GDM1 (cell line): Measurements from ENCODE around the gene MICAL3.

Source experiments
- DNase-seq: peaks from one replicate; lab custom pipeline; 2025; lab: John Stamatoyannopoulos, UW

Gene MICAL3

DNA sequence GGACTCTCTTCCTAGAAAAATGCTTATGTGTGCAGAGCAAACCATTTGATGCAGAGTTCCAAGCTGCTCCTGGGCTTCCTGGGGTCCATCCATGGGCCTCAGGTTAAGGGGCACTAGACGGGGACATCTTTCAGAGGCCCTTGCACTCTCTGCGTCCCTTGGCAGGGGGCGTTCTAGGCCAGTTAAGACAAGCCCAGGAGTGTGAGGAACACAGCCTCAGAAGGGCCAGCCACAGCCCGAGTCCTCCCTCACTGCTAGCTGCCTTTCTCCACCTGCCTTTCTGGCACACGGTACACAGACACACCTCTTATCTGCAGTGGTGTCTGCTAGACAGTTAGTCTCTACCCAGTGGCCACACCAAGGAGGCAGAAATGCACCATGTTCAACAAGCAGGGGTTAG, 232.1 kb downstream of the MICAL3 start:
- DNase-seq = no peak

GRCh38 chr22:17791196-17791595, 233.2 kb downstream of the MICAL3 start:
- no peak for DNase-seq

DNA sequence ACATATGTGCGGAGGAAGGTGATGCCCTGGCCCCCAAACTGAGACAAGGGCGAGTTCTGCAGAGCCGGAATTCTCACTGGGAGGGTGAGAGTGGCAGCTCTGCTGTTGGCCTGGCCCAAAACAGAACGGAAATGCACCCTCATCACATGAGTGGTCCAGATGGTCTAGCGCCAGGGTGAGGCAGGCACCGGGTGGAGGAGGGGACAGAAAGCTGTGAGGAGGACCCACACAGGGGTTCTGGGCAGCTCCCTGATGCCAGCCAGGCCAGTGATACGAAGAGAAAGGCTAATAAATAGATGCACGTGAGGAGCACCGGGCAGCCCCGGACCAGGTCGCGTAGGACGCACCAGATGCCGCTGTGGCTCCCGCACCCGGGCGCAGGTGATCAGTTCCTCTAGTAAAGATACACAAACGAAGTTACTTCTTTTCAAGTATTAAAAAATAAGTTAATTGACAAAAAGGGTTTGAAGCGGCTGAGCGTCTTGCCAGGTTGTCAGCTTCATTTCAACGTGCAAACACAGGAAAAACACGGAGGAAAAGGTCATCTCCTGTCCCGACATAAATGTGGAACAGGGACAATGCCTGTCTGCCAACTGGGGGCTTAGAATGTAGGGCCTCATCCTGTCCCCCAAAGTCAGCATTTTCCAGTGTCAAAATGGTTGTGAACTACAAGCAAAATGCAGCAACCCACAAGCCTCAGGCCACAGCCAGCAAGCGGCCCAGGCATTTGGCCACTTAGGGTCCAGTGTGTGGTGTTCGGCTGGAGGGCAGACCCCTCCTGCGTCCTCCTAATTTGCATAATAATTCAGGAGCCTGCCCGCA, 234.8 kb downstream of the MICAL3 start:
- no peak for DNase-seq

DNA sequence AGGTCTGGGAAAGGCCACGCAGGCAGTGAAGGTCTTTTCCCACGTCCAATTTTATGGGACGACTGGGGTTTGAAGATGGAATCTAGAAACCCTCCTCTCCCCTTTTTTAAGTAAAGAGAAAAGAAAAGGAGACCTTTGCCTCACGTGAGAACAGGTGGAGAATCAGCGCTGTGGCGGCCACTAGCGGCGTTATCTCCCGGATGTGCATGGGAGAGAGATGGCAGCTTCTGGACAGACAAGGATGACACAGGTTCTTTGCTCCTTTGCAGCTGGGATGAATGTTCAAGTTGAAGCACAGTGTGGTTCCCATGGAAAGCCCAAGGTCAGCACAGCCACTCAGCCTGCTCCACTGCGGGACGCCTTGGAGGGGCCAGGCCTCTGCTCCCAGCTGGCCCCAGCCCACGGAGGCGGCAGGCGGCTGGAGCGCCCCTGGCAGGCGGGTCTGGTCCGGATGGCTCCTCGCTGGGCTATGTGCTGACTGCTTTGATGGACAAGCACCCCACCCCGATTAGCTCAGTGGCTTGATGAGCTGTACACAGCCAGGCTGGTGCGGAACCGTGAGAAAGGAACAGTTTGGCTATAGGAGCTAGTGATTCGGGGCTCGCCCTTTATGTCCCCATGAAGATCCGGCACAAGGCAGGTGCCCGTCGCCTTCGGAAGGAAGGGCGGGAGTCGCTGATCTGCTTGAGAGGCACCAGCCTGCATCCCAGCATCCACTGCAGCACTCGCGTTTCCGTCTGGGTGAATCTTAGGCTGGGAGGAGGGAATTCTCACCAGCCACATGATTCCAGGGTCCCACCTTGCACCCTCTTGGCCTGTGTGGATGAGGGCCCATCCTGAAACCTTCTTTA, 235.6 kb downstream of the MICAL3 start:
- no peak for DNase-seq

GRCh38 chr22:17787716-17788330, 236.5 kb downstream of the MICAL3 start:
- DNase-seq = no peak

GRCh38 chr22:17787241-17787640, 237.1 kb downstream of the MICAL3 start:
- no peak for DNase-seq

DNA sequence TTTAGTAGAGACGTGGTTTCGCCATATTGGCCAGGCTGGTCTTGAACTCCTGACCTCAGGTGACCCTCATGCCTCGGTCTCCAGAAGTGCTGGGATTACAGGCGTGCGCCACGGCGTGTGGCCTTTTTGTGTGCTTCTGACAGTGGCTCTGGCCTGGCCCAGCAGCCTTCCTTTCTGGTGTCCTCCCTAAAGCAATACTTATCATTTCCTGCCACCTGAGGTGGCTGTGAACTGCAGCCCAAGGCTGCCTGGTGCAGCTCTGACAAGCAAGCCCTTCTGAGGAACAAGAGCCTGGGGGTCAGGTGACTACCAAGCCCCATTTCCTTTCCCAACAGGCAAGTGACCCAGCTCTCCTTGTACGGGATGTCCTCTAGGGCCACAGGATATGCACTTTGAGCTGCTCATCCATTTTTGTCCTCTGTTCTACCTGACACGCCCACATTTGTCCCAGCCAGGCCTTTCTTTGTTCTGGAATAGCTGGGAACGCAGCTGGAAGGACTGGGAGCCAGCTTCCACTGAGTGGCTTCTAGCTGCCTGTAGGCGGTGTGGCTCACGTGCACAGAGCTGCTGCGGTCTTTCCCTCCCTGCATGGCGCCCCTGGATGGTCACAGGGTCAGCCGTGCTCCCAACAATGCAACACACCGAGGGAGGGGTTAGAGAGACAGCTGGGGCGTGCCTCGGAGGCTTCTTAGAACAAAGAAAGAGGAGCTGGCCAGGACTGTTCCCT, 237.8 kb downstream of the MICAL3 start:
- DNase-seq = no peak

DNA sequence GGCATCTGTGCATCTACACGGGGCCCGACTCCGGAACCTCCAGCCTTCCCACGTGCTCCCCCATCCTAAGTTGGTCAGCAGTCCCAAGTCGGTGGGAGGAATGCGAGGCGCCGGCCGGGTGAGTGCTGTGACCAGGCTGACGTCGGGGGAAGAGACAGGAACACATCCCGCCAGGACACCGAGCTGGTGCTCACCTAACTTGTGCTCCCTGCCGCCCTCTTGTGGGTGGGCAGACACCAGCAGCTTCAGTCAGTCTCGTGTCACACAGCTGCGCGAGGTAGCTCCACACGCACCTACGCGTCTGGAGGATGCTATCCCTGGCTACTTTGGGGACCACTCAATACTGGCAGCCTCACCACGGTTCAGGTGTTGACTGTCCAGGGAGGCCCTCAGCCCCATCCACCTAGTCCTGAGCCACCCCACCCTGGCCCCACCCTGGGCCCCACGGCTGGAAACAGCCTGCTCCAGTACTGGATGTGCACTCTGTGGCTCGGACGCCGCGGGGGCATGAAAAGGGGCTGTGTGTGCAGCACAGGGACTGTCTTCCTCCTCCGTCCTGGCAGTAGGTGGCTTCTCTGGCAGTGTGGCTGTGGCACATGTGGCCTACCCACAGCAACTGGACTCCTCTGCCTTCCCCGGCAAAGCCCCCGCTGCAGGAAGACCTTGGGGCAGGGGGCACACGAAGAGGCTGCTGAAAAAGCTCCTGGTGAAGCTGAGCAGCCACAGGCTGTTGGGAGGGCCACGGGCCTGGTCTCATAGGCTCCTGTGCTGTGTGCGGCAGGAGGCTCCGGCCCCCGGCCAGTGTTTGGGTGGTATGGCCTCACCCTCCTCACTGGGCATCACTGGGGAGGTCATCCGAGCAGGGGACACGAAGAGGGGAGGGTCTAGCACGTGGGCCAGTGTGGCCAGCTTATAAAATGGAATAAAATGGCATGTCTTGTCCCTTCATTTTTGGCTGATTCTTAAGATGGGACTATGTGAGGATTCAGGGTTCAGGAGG, 238.9 kb downstream of the MICAL3 start:
- peak; percentile 39 for DNase-seq

GRCh38 chr22:17784776-17785175, 239.6 kb downstream of the MICAL3 start:
- no peak for DNase-seq

GRCh38 chr22:17783773-17784480, 240.4 kb downstream of the MICAL3 start:
- DNase-seq = no peak

- DNase-seq = no peak
Observed at GRCh38 chr22:17783312-17783711, 241.0 kb downstream of the MICAL3 start.

- DNase-seq = no peak
Observed at GRCh38 chr22:17782621-17783020, 241.7 kb downstream of the MICAL3 start.

DNA sequence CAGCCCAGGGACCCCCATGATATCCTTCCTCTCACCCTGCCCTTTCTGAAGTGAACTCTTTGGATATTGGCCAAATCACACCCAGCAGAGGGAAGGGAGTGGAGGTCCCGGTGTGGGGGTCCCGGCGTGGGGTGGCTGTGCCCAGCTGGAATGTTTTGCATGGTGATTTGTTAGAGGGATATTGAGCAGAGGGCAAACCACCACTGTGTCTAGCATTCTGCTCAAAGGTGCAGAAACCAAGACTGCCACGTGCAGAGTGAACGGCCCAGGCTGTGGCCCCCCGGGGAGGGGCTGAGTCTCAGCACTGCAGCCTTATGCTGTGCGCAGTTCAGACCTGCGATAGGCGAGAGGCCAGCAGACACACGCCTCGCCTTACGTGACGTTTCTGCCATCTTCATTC, 242.2 kb downstream of the MICAL3 start:
- no peak for DNase-seq

DNA sequence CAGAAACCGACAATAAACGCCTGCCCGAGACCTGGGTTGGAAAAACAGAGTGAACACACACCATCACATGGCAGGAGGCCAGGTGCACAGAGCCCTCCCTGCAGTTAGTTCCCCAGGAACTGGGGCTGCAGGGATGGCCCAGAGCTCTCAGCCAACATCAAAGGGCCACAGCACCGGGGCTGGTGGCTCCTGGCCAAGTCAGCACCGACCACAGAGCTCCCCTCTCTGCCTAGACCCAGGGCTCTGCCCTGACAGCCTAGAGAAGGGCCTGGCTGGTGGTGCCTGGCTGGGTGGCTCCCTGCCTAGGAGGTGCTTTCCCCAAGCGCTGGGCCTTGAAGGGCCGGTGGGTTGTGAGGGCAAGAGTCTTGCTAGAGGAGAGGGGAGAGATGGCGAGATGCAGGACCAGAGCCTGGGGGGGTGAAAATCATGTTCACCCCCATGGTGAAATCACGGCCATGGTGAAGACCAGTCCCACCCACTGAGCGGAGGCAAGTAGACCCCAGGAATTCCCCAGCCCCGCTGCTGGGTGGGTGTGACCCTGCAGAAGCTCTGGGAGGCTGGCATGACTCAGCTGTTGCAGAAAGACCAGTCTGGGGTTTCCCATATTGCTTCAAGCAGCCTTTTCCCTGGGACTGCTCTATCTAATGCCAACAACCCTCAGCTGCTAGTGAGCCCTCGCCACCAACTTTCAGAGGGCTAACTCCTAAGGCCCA, 242.9 kb downstream of the MICAL3 start:
- DNase-seq = no peak

- DNase-seq = no peak
Observed at GRCh38 chr22:17780741-17781318, 243.5 kb downstream of the MICAL3 start.

- no peak for DNase-seq
Observed at GRCh38 chr22:17780116-17780740, 244.1 kb downstream of the MICAL3 start.

DNA sequence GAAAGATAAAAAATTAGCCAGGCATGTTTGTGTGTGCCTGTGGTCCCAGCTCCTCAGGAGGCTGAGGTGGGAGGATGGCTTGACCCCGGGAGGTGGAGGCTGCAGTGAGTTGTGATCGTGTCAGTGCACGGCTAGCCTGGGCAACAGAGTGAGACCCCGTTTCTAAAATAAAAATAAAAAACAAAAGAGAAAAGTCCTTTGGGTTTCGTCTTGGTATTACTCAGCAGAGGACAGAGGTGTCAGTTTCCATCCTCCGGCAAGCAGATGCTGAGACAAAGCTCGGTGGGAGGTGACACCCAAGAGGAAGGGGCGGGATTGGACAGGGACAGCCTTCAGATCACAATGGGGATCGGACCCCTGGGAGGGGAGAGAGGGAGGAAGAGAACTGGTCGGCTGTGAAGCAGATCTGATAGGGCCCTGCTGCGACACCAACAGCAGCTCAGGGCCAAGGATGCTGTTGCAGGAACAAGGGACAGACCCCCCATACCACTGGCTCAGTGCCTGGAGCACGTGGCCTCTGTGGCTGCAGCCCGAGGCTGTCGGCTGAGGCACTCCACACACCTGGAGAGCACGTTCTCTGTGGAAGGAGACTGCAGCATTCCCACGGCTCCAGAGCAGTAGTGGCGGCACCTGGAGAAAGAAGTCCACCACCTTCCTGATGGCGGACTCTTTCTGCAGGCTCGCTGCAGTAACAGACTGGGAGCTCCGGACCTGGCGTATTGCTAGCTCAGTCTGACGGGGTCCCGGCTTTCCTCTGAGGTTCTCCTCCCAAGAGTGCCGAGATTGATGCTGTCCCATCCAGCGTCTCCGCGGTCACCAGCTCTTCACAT, 244.9 kb downstream of the MICAL3 start:
- no peak for DNase-seq
